ENCODE measurements around the gene FOXK2.

FOXK2 gene

DNA sequence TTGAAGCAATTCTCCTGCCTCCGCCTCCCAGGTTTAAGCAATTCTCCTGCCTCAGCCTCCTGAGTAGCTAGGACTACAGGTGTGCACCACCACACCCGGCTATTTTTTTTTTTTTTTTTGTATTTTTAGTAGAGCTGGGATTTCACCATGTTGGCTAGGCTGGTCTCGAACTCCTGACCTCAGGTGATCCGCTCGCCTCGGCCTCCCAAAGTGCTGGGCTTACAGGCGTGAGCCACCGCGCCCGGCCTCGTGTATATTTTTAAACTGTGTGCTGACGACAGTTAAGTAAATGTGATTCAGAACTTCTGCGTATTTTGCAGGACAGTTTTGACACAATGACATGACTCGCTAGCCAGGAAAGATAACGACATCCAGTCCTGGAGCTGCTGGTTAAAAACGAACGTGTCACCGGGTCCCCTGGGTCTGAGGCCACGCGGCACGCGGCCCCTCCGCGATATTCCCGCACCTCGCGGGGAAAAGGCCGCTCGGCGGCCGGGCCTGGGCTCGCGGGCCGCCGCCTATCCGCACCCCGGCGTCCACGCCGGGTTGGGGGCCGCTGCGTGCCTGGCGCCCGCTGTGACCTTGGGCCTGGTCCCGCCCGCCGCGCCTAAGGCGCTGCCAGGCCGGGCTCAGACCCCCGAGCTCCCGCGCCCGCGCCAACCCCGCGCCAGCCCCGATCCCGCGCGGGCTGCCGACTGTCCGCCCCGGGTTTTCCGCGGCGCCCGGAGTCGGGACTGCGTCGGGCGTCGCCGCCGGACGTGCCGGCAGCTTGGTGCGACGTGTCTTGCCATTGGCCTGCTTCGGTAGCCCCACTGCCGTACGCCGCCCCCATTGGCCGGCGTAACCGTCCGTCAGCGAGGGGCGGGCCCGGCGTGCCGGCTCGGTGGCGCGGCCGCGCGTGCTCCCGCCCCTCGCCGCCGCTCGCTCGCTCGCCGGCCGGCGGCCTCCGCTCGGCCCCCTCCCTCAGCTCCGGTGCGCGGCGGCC is at the start of gene FOXK2:
TSS of gene FOXK2 (plus strand) at position 907 of the 985 bp plus-strand sequence. CDS start 157 bp downstream, outside the sequence.
- DNase-seq (ENCODE audit: extremely low read depth, low read depth), result peak; percentile 89
- TF ChIP-seq, protein P1, sequence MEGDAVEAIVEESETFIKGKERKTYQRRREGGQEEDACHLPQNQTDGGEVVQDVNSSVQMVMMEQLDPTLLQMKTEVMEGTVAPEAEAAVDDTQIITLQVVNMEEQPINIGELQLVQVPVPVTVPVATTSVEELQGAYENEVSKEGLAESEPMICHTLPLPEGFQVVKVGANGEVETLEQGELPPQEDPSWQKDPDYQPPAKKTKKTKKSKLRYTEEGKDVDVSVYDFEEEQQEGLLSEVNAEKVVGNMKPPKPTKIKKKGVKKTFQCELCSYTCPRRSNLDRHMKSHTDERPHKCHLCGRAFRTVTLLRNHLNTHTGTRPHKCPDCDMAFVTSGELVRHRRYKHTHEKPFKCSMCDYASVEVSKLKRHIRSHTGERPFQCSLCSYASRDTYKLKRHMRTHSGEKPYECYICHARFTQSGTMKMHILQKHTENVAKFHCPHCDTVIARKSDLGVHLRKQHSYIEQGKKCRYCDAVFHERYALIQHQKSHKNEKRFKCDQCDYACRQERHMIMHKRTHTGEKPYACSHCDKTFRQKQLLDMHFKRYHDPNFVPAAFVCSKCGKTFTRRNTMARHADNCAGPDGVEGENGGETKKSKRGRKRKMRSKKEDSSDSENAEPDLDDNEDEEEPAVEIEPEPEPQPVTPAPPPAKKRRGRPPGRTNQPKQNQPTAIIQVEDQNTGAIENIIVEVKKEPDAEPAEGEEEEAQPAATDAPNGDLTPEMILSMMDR (IDR thresholded peaks at IDR 0.05; ENCODE audit: low read depth, low read length), result no peak

DNA sequence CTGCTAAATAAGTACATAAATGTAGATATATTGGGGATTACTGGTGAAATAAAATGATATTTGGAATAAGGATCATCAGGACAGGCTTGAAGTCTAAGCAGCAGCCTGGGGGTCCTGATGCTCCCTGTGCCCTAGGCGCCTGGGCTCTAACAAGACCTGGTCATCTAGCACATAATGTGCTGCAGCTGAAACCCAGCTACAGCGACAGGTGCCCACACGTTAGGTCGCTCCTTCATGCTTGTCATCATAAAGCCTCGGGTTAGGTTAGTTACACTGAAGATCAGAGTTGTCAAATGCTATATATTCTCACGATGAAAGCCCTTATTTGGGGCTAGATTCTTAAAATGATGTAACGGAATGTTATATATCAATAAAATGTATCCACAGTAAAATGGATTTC is 49.5 kb upstream of the FOXK2 start:
- TF ChIP-seq, protein P1 (IDR thresholded peaks at IDR 0.05; ENCODE audit: low read depth, low read length), result no peak
- DNase-seq (ENCODE audit: extremely low read depth, low read depth), result no peak

DNA sequence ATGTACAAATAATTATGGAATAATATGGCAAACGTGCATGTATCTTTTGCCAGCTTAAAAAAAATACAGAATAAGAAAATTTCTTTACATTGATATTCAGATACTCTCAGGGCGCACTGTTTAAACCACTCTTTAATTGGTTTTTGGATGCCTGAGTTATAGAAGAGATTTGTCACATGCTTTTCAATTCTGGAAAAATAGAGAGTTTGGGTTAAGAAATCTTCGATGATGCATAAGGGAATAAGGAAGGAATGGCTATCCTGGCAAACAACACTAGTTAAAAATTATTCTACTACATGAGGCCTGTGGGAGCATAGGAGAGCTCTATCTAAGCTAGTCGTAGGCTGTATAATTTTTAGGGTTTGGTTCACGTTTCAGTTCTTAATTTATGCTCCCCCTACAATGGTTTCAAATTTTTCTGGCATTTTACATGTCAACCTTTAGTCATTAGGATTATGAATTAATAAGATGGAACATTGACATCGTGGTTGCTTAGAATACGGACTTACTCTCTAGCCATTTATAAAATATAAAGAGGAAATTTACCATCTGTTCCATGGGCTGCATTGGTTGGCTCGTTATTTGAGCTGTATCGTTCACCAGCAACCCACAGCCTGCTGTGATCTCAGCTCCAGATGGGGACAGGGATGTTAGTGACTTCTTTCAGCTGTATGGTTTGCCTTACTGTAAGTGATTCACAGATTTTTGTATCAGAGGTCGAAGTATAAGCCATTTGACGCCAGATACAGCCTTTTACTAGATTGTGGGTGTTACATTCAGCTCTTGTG is 45.1 kb upstream of the FOXK2 start:
- no peak for DNase-seq (ENCODE audit: extremely low read depth, low read depth)
- TF ChIP-seq, protein P1 (IDR thresholded peaks at IDR 0.05; ENCODE audit: low read depth, low read length), result no peak

GRCh38 chr17:82475458-82475857 is 44.1 kb upstream of the FOXK2 start:
- TF ChIP-seq, protein P1 (IDR thresholded peaks at IDR 0.05; ENCODE audit: low read depth, low read length), result no peak
- no peak for DNase-seq (ENCODE audit: extremely low read depth, low read depth)

DNA sequence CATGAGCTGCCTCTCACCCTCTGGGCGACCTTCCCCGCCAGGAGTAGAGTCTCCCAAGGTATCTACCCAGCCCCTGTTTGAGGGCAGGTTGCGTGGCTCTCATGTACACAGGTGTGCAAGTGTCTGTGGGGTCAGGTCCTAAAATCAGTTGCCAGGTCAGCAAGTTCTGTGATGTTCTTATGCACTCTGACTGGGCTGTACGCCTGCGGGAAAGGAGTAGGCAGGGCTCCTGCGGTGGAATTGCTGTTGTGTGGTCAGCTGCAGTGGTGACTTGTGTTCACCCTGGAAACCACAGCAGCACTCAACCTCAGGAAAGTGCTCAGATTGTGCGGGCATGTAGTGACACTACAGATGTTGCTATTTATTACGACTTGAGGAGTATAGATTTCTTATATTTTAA is 41.6 kb upstream of the FOXK2 start:
- TF ChIP-seq, protein P1 (IDR thresholded peaks at IDR 0.05; ENCODE audit: low read depth, low read length), result no peak
- DNase-seq (ENCODE audit: extremely low read depth, low read depth), result no peak

GRCh38 chr17:82479602-82480001 is 39.9 kb upstream of the FOXK2 start:
- TF ChIP-seq, protein P1 (IDR thresholded peaks at IDR 0.05; ENCODE audit: low read depth, low read length), result no peak
- no peak for DNase-seq (ENCODE audit: extremely low read depth, low read depth)

DNA sequence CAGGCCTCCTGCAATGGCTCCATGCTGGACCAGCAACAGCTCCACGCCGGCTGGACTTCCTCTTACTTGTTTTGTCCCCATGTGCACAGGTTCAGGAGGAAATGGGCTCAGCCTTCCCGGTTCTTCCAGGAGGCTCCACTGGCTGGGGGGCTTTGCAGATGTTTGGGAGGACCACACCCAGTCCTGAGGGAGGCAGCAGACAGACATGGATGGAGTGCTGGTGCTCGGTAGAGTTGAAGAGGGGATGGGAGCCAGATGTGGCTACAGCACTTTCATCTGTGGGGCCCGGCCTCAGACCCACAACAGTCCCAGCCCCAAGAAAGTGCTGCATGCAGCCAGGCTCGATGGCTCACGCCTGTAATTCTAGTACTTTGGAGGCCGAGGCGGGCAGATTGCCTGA is 39.2 kb upstream of the FOXK2 start:
- DNase-seq (ENCODE audit: extremely low read depth, low read depth), result no peak
- TF ChIP-seq, protein P1 (IDR thresholded peaks at IDR 0.05; ENCODE audit: low read depth, low read length), result no peak
